ENCODE results near the gene SART3. TPM values are rescaled to one million over a fixed set of nuclear protein-coding genes. Genes with fewer than 3 reads are reported as not detected.

The SART3 gene
- total and polyA plus RNA-seq, 2 of the 4 experiments (the other 2 are of a cell fraction), result 22.6 to 37.8 TPM

- TF ChIP-seq MXI1 (IDR thresholded peaks at IDR 0.05; ENCODE audit: borderline replicate concordance, low read depth, low read length) (no peak), RCOR1 (IDR thresholded peaks at IDR 0.05; ENCODE audit: insufficient replicate concordance, low read length) (no peak)
These were observed 37.7 kb upstream of the SART3 start (continued) for GRCh38 chr12:108598553-108599250.

All from IMR-90 (cell line).